NT2/D1 (cell line): ENCODE data around the gene SPTAN1.

Source experiments
- SUZ12 ChIP-seq: IDR thresholded peaks from 2 replicates; pipeline ENCODE4 v1.6.1; 2011; ENCODE audit not compliant: insufficient read length, insufficient read depth; ENCODE audit errors: extremely low read depth
- YY1 ChIP-seq: IDR thresholded peaks from 2 replicates; pipeline ENCODE4 v1.6.1; 2011; ENCODE audit not compliant: insufficient read length, insufficient read depth
- ZNF274 ChIP-seq: IDR thresholded peaks from 2 replicates; pipeline ENCODE4 v1.6.1; 2011; ENCODE audit warnings: mild to moderate bottlenecking, low read depth, low read length

DNA sequence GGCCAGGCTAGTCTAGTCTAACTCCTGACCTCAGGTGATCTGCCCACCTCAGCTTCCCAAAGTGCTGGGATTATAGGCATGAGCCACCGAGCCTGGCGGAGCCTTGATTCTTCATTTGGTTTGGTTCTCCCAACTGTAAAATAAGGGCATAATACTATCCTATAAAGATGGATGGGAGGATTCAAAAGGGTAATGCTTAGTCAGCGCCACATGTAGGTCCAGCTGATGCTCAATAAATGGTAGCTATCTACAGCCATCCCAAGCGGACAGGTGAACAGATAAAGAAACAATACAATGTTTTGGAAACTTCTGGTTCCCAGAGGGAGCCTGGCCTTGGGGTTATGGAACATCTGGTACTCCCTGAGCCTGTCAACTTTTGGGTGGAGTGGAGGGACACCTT, 123.0 kb downstream of the SPTAN1 start:
- TF ChIP-seq YY1 (no peak), SUZ12 (no peak), ZNF274 (no peak)
